Fibroblast of mammary gland (primary cell): Measurements from ENCODE around the gene PDE4B.

Source experiments
- DNase-seq: peaks from one replicate; pipeline ENCODE4 v3.0.0-alpha.2; 2010; ENCODE audit warnings: low read depth
- H3K4me3 ChIP-seq: 2 replicates; pipeline ENCODE4 v1.5.1; 2011; ENCODE audit warnings: low read depth, mild to moderate bottlenecking, low read length, moderate library complexity; ENCODE audit not compliant: control insufficient read depth
- CTCF ChIP-seq: conservative IDR thresholded peaks from 2 replicates; pipeline ENCODE4 v1.5.1; 2011; ENCODE audit warnings: low read depth, low read length, inconsistent platforms; ENCODE audit not compliant: control insufficient read depth, insufficient read depth

The PDE4B gene

GRCh38 chr1:66251546-66251945 lies 458.9 kb downstream of the PDE4B start:
- peak; percentile 14 for DNase-seq

GRCh38 chr1:66253330-66253921 lies 460.7 kb downstream of the PDE4B start:
- peak; percentile 87 for TF ChIP-seq CTCF

More at GRCh38 chr1:66251546-66251945, 458.9 kb downstream of the PDE4B start:
- H3K4me3 ChIP-seq: no peak overlapping the region
- TF ChIP-seq CTCF: no peak

GRCh38 chr1:66254785-66255184 lies 462.1 kb downstream of the PDE4B start:
- no peak for TF ChIP-seq CTCF
- no peak for DNase-seq
- no peak overlapping the region for H3K4me3 ChIP-seq

More at GRCh38 chr1:66253330-66253921, 460.7 kb downstream of the PDE4B start:
- H3K4me3 ChIP-seq: no peak overlapping the region
- DNase-seq: peak; percentile 83

GRCh38 chr1:66256629-66257572 lies 464.2 kb downstream of the PDE4B start:
- H3K4me3 ChIP-seq: no peak overlapping the region
- TF ChIP-seq CTCF: no peak
- no peak for DNase-seq

GRCh38 chr1:66258404-66259105 lies 465.9 kb downstream of the PDE4B start:
- TF ChIP-seq CTCF: no peak
- no peak overlapping the region for H3K4me3 ChIP-seq
- DNase-seq: peak; percentile 34

GRCh38 chr1:66261364-66261763 lies 468.7 kb downstream of the PDE4B start:
- H3K4me3 ChIP-seq: no peak overlapping the region
- no peak for DNase-seq
- TF ChIP-seq CTCF: no peak
